HUDEP-2 (cell line): ENCODE data around the gene POP7.
"Not testable (repeated sequence)": the region's sequence is repeated elsewhere in the genome, so short reads cannot be mapped to it uniquely, and the experiment has no call there.

Experiments used
- DNase-seq, 76 experiments: peaks; one replicate each; lab custom pipeline; 2025; ENCODE audit not compliant: unreplicated experiment in 76 of 76; lab: John Stamatoyannopoulos, UW

POP7 gene

DNA sequence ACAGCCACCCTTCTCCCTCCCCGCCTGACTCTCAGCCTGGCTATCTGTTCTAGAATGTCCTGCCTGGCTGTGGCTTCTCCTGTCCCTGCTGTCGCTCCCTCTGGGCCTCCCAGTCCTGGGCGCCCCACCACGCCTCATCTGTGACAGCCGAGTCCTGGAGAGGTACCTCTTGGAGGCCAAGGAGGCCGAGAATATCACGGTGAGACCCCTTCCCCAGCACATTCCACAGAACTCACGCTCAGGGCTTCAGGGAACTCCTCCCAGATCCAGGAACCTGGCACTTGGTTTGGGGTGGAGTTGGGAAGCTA, 15.5 kb downstream of the POP7 start:
- no peak for DNase-seq

DNA sequence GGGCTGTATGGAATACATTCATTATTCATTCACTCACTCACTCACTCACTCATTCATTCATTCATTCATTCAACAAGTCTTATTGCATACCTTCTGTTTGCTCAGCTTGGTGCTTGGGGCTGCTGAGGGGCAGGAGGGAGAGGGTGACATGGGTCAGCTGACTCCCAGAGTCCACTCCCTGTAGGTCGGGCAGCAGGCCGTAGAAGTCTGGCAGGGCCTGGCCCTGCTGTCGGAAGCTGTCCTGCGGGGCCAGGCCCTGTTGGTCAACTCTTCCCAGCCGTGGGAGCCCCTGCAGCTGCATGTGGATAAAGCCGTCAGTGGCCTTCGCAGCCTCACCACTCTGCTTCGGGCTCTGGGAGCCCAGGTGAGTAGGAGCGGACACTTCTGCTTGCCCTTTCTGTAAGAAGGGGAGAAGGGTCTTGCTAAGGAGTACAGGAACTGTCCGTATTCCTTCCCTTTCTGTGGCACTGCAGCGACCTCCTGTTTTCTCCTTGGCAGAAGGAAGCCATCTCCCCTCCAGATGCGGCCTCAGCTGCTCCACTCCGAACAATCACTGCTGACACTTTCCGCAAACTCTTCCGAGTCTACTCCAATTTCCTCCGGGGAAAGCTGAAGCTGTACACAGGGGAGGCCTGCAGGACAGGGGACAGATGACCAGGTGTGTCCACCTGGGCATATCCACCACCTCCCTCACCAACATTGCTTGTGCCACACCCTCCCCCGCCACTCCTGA, 16.7 kb downstream of the POP7 start:
- no peak for DNase-seq

DNA sequence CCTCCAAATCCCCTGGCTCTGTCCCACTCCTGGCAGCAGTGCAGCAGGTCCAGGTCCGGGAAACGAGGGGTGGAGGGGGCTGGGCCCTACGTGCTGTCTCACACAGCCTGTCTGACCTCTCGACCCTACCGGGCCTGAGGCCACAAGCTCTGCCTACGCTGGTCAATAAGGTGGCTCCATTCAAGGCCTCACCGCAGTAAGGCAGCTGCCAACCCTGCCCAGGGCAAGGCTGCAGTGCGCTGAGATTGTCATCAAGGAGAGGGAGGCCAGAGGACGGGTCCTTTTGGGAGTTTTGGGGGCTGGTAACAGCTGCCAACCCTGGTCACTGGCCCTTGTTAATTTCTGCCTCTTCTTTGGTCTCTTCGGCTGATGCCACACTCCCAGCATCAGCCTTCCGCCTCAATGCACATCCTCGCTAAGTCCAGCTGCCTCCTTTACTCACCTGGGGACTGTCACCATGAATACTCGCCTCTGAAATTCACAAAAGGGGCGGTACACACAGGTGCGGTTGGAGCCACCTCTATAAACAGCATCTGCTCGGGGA, 17.9 kb downstream of the POP7 start:
- no peak for DNase-seq

DNA sequence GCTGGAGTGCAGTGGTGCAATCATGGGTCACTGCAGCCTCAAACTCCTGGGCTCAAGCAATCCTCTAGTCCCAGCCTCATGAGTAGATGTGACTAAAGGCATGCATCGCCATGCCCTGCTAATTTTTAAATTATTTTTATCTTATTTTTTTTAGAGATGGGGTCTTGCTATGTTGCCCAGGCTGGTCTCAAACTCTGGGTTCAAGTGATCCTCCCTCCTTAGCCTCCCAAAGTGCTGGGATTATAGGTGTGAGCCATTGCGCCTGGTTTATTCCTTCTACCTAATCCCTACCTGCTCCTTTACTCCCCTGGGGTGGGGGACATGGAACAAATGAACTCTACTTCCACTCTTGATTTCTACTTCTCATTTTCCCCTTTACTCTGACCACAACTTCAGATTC, 18.4 kb downstream of the POP7 start:
- not testable (repeated sequence) for DNase-seq

DNA sequence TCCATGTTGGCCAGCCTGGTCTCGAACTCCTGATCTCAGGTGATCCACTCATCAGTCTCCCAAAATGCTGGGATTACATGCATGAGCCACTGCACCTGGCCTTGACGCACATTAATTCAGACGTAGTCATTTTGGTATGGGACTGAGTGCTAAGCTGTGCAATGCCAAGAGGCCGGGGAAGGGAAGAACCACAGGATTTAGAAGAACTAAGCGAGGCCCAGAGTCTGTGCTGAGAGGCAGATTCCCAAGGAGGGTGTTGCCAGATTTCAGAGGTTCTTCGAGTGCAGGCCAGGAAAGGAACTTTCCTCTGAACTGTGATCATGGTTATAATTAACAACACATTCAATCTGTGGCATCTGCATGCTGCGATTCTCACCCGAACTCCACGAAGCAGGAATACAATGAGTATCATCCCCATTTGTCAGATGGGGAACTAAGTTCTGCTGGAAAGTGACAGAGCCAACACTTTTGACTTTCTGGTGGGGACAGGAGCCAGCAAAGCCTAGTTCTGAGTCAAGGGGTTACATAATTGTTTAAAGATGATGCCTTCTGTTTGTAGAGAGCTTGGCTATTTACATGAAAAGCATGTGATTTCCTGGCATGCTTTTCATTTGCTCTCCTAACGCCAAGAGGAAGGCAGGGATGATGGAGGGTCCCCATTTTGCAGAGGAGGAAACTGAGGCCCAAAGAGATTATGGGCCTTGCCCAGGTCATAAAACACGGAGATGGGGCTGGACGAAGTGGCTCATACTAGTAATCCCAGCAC, 21.3 kb downstream of the POP7 start:
- no peak for DNase-seq

DNA sequence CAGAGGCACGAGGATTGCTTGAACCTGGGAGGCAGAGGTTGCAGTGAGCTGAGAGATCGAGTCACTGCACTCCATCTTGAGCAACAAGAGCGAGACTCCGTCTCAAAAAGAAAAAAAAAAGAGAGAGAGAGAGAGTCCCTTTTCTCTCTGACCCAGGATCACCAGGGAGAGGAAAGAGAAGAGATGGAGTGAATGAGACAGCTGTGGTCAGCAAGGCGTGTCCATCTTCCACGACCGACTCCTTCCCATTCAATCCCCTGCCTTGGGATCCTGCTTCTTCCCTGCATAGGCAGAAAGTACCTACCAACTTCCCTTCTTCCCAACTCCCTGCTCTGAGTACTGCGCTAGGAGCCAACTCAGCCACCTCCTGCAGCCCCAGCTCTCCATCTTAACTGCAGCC, 22.3 kb downstream of the POP7 start:
- no peak for DNase-seq

DNA sequence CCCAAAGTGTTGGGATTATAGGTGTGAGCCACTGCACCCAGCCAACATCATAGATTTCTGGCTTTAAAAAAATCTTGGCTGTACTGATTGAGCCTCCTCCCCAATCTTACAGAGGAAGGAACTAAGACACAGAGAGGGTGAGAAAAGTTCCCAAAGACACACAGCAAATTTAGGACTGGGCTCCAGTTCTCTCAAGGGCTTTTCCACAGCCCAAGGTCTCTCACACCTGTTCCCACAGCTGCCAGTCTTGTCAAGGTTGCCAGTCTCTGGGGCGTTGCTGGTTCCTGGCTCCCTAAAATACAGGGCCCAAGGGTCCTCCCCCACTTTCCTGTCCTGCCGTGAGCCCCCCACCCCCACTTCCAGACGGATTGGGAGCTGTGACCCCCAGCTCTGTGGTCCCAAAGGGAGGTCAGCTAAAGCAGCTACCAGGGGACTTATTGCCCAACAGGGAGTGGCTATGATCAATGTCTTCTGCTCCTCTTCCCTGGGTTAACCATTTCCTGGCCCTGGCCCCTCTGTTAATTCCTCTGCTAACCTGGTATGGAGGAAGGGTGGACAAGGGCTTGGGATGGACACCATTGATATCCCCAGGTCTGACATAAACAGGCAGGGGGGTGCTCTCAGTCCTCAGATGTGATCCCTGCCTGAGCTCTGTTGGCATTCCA, 24.3 kb downstream of the POP7 start:
- DNase-seq: no peak

DNA sequence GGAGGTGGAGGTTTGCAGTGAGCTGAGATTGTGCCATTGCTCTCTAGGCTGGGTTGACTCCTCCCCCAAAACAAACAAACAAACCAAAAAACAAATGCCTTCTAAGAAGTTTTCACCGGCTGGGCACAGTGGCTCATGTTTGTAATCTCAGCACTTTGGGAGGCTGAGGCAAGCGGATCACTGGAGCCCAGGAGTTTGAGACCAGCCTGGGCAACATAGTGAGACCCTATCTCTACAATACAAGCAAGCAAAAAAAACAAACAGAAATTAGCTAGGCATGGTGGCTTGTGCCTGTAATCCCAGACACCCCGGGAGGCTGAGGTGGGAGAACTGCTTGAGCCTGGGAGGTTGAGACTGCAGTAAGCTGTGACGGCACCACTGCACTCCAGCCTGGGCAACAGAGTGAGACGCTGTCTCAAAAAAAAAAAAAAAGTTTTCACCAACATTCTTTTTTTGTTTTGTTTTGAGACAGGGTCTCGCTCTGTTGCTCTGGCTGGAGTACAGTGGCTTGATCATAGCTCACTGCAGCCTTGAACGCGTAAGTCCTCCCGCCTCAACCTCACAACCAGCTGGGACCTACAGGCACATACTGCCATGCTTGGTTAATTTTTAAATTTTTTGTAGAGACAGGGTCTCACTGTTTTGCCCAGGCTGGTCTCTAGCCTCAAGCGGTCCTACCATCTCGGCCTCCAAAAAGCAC, 26.2 kb downstream of the POP7 start:
- DNase-seq: no peak

DNA sequence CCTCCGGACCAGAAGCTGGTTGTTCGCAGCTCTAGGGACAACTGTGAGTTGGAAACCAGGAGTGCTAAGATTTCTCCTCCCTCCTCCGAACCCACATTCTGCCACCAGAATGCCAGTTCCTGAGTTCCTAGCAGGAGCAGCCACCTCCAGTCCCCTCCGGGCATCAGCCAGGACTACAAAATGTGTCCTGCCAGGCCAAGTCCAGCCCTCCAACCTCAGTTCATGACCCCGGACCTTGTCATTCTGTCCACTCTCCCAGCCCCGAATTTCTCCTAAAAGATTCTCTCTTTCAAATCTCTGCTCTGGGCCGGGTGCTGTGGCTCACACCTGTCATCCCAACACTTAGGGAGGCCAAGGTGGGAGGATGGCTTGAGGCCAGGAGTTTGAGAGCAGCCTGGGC, 29.8 kb downstream of the POP7 start:
- DNase-seq: no peak

DNA sequence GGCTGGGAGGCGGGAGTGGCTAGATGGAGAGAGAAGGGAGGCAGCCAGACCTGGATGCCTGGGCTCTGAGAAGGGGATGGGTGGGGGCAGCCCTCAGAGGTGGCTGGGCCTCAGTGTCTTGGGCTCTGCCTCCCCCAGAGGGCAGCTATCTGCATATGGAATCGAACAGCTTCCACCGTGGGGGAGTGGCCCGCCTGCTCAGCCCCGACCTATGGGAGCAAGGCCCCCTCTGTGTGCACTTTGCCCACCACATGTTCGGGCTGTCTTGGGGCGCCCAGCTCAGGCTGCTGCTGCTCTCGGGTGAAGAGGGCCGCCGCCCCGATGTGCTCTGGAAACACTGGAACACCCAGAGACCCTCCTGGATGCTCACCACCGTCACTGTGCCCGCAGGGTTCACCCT, 30.8 kb downstream of the POP7 start:
- DNase-seq: no peak

DNA sequence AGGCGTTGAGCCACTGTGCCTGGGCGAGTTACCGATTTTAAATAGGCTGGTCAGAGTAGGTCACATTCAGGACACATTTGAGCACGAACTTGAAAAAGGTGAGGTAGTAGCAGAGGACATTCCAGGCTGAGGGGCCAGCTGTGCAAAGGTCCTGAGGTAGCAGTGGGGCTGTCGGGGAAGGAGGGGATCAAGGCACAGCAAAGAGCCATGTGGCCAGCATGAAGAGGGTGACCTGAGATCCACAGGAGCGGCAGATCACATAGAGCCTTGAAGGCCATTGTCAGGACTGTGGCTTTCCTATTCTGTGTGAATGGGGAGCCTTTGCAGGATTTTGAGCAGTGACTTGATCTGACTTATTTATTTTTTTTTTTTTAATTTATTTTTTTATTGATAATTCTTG, 34.0 kb downstream of the POP7 start:
- DNase-seq: no peak

DNA sequence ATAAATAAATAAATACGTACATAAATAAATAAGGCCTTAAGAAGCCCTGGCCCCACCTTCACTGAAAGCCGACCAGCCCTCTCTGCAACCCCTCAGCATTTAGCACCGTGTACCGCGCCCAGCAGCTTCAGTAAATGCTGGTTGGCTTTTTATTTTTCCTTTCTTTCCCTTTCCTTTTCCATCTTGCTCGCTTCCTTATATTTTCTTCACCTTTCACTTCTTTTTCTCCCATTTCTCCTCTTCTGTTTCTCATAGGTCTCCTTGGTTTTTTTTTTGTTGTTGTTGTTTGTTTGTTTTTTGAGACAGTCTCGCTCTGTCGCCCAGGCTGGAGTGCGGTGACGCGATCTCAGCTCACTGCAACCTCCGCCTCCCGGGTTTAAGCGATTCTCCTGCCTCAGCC, 38.7 kb downstream of the POP7 start:
- no peak for DNase-seq

DNA sequence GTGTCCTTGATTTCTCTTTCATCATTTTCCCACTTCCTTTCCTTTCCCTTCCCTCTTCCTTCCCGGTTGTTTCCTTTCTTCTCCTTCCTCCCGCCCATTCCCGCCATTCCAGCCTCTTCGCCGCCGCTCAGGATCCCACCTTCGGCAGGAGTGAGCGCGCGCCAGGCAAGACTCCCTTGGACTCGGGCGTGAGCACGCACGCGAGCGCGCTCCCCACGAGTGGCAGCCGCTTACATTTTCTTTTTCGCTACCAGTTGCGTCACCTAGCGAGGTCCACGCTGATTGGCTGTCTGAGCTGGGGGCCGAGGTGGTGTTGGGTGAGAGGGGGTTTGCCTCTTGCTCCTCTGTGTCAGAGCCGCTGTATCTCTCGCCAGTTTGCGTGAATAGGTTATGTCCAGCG, 39.3 kb downstream of the POP7 start:
- no peak for DNase-seq

DNA sequence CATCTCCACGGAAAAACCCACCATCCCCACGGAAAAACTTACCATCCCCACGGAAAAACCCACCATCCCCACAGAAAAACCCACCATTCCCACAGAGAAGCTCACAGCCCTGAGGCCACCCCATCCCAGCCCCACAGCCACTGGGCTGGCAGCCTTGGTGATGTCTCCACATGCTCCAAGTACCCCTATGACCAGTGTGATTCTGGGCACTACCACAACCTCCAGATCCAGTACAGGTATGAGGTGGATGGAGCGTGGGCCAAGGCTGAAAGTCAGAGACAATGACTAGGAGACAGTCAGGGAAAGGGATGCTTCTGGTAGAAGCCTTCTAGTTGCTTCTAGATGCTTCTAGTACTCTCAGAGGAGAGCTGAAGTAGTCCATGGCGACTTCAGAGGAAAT, 47.1 kb downstream of the POP7 start:
- no peak for DNase-seq

DNA sequence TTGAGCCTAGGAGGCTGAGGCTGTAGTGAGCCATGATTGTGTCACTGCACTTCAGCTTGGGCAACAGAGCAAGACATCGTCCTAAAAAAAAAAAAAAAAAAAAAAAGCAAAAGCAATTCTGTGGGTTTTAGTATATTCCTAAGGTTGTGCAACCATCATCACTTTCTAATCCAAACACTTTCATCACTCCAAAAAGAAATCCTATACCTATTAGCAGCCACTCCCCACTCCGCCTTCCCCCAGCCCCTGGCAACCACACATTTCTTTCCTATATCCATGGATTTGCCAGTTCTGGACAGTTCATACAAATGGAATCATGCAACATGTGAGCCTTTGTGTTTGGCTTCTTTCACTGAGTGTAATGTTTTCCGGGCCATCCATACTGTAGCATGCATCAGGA, 47.8 kb downstream of the POP7 start:
- DNase-seq: no peak
